Testis (tissue), 3 donors: ENCODE measurements around the gene ECD. TPM values are rescaled to one million over a fixed set of nuclear protein-coding genes. Genes with fewer than 3 reads are reported as not detected.

Source experiments
- DNase-seq: peaks from one replicate; pipeline ENCODE4 v3.0.0-alpha.2; 2019
- H3K27ac ChIP-seq, 2 donors: fragments of 200-600 bp; sonication (generic); one replicate each; pipeline ENCODE4 v1.5.1; 2019
- H3K27me3 ChIP-seq: fragments of 200-600 bp; sonication (generic); one replicate; pipeline ENCODE4 v1.5.1; 2019
- H3K36me3 ChIP-seq: fragments of 200-600 bp; sonication (generic); one replicate; pipeline ENCODE4 v1.5.1; 2017; ENCODE audit warnings: low read depth; ENCODE audit errors: missing control alignments
- H3K4me1 ChIP-seq: fragments of 200-600 bp; sonication (generic); one replicate; pipeline ENCODE4 v1.5.1; 2019
- H3K4me3 ChIP-seq, 2 donors: fragments of 200-600 bp; sonication (generic); one replicate each; pipeline ENCODE4 v1.5.1; 2017 to 2019
- H3K9me3 ChIP-seq: fragments of 200-600 bp; sonication (generic); one replicate; pipeline ENCODE4 v1.5.1; 2017
- CTCF ChIP-seq, 3 experiments: fragments of 450-650 bp in 2 of 3; fragments of 200-600 bp in 1 of 3; sonication (generic) in 1 of 3; IDR thresholded peaks; one replicate each; pipeline ENCODE4 v1.5.1; 2016 to 2019; ENCODE audit warnings: antibody characterized with exemption in 3 of 3, mild to moderate bottlenecking in 2 of 3, moderate library complexity in 1 of 3
- POLR2A ChIP-seq: fragments of 450-650 bp; IDR thresholded peaks from one replicate; pipeline ENCODE4 v1.6.1; 2017; ENCODE audit warnings: antibody characterized with exemption, mild to moderate bottlenecking, moderate library complexity
- WGBS, 2 donors: methylation state at CpG; one replicate each; pipeline ENCODE4 v1.1.5; 2018; 5-methylcytosine and 5-hydroxymethylcytosine counted together
- intact Hi-C: fragments of 100-400 bp; cut with DNase I; formaldehyde crosslinking; loops from one replicate; pipeline ENCODE4 v1.15.1; 2023; ENCODE audit warnings: low total_unique reads
- polyA plus RNA-seq: library from polyadenylated mRNA; stranded (reverse); fragments of 350-450 nt; fragmentation: Illumina TruSeq; extraction: RNeasy Lipid Tissue Mini Kit (QIAGEN cat#74804); gene quantifications from one replicate; pipeline ENCODE4 v1.2.3, GENCODE V29; 2014; ENCODE audit warnings: low read depth, low replicate concordance; ENCODE audit not compliant: insufficient read depth
- total RNA-seq, 2 donors: library from RNA; depleted of rRNA; stranded (reverse); fragments of >200 nt; gene quantifications; one replicate each; pipeline ENCODE4 v1.2.3, GENCODE V29; 2016

ECD gene
- total and polyA plus RNA-seq, 3 donors from 2014 or later = 35.7 to 66.4 (median 57.6) TPM

GRCh38 chr10:73093922-73094850, 73.6 kb downstream of the ECD start:
- intact Hi-C loops = no loop called here

GRCh38 chr10:73092830-73093229, 75.0 kb downstream of the ECD start:
- H3K4me3 ChIP-seq = no peak overlapping the region
- no peaks in the 10 kb centered on the region for H3K9me3 ChIP-seq
- no peaks in the 10 kb centered on the region for H3K36me3 ChIP-seq
- WGBS, 2 donors = 93 to 96% methylated on average over 3 of the region's 3 CpGs
- intact Hi-C loops = no loop called here
- no peak for DNase-seq
- H3K27ac ChIP-seq = no peak overlapping the region
- no peak for TF ChIP-seq CTCF (IDR thresholded peaks at IDR 0.05)
- TF ChIP-seq POLR2A = no peak
- H3K4me1 ChIP-seq = peaks cover 15% of the 10 kb centered on the region
- H3K27me3 ChIP-seq = no peaks in the 10 kb centered on the region

More at GRCh38 chr10:73093922-73094850, 73.6 kb downstream of the ECD start:
- Histone ChIP-seq H3K9me3 (no peaks in the 10 kb centered on the region), H3K27me3 (no peaks in the 10 kb centered on the region), H3K4me3 (peak overlapping the region in 1 of 2 donors; percentile 82), H3K4me1 (peaks cover 15% of the 10 kb centered on the region), H3K36me3 (no peaks in the 10 kb centered on the region), H3K27ac (peak overlapping the region in 1 of 2 donors; percentile 99)
- WGBS, 2 donors = 15 to 16% methylated on average over 2 of the region's 2 CpGs
- no peak for DNase-seq
- no peak for TF ChIP-seq CTCF (IDR thresholded peaks at IDR 0.05)
- no peak for TF ChIP-seq POLR2A

GRCh38 chr10:73088304-73088703, 79.5 kb downstream of the ECD start:
- H3K4me1 ChIP-seq = peaks cover 10% of the 10 kb centered on the region

GRCh38 chr10:73086816-73087215, 81.0 kb downstream of the ECD start:
- H3K27ac ChIP-seq = no peak overlapping the region
- no peaks in the 10 kb centered on the region for H3K36me3 ChIP-seq
- H3K27me3 ChIP-seq = no peaks in the 10 kb centered on the region
- intact Hi-C loops = no loop called here
- no peaks in the 10 kb centered on the region for H3K9me3 ChIP-seq
- 83 to 91% methylated on average over 4 of the region's 4 CpGs for WGBS, 2 donors
- H3K4me3 ChIP-seq = no peak overlapping the region
- no peak for DNase-seq
- no peak for TF ChIP-seq CTCF (IDR thresholded peaks at IDR 0.05)
- no peak for TF ChIP-seq POLR2A
- peaks cover 11% of the 10 kb centered on the region for H3K4me1 ChIP-seq

More at GRCh38 chr10:73088304-73088703, 79.5 kb downstream of the ECD start:
- Histone ChIP-seq H3K27ac (no peak overlapping the region), H3K9me3 (no peaks in the 10 kb centered on the region), H3K27me3 (no peaks in the 10 kb centered on the region), H3K36me3 (no peaks in the 10 kb centered on the region), H3K4me3 (no peak overlapping the region)
- TF ChIP-seq POLR2A = no peak
- no peak for TF ChIP-seq CTCF (IDR thresholded peaks at IDR 0.05)
- DNase-seq = no peak
- intact Hi-C loops = no loop called here
